T-helper 17 cell (primary cell): ENCODE measurements around the gene CNTD1. TPM values are rescaled to one million over a fixed set of nuclear protein-coding genes. Genes with fewer than 3 reads are reported as not detected.

Experiments
- total RNA-seq, 4 donors: library from RNA in 2 of 4; stranded (reverse) in 2 of 4; gene quantifications; one replicate each; pipeline ENCODE4 v1.2.3 and lab custom pipeline; 2022 to 2026

CNTD1 gene
- total RNA-seq, 2 donors from 2014 or later, result not detected

Other genes starting within 250 kb of the CNTD1 start
- gene HSD17B1, start 245.9 kb upstream of the CNTD1 start, total RNA-seq, result 1 to 10 TPM in 1 of 2 donors, under 1 TPM in 1; 0.90 to 1.2 TPM
- 10 to 100 TPM; 39.1 to 49.4 TPM for gene COASY, start 236.7 kb upstream of the CNTD1 start, total RNA-seq
- 10 to 100 TPM; 33.1 to 36.1 TPM for gene MLX, start 231.8 kb upstream of the CNTD1 start, total RNA-seq
- 1 to 10 TPM; 2.4 to 2.6 TPM for gene PSMC3IP, start 221.1 kb upstream of the CNTD1 start, total RNA-seq
- 10 to 100 TPM; 43.5 to 57.9 TPM for gene RETREG3, start 189.5 kb upstream of the CNTD1 start, total RNA-seq
- 1 to 10 TPM; 6.1 to 9.8 TPM for gene TUBG1, start 189.2 kb upstream of the CNTD1 start, total RNA-seq
- 10 to 100 TPM in 1 of 2 donors, 1 to 10 TPM in 1; 8.9 to 11.3 TPM for gene TUBG2, start 139.6 kb upstream of the CNTD1 start, total RNA-seq
- gene PLEKHH3, start 121.9 kb upstream of the CNTD1 start, total RNA-seq, result under 1 TPM; 0.78 to 0.85 TPM
- 1 to 10 TPM; 1.4 to 1.6 TPM for gene CCR10, start 117.0 kb upstream of the CNTD1 start, total RNA-seq
- 1 to 10 TPM; 3.9 to 6.9 TPM for gene CNTNAP1, start 116.3 kb upstream of the CNTD1 start, total RNA-seq
- 10 to 100 TPM; 72.6 to 77.0 TPM for gene EZH1, start 53.8 kb upstream of the CNTD1 start, total RNA-seq
- gene RAMP2, start 37.6 kb upstream of the CNTD1 start, total RNA-seq, result not detected
- 10 to 100 TPM; 20.5 to 27.4 TPM for gene VPS25, start 25.4 kb upstream of the CNTD1 start, total RNA-seq
- gene WNK4, start 18.3 kb upstream of the CNTD1 start, total RNA-seq, result under 1 TPM in 1 of 2 donors, not detected in 1; 0.31 TPM
- gene COA3, start 157 bp upstream of the CNTD1 start, total RNA-seq, result 10 to 100 TPM; 10.1 to 15.2 TPM
- 100 to 1,000 TPM; 125 to 158 TPM for gene BECN1, start 25.4 kb downstream of the CNTD1 start, total RNA-seq
- gene PSME3, start 34.5 kb downstream of the CNTD1 start, total RNA-seq, result 10 to 100 TPM; 71.5 to 78.8 TPM
- gene AOC2, start 45.7 kb downstream of the CNTD1 start, total RNA-seq, result 1 to 10 TPM; 1.9 to 2.6 TPM
- 1 to 10 TPM; 1.0 to 1.1 TPM for gene AOC3, start 52.3 kb downstream of the CNTD1 start, total RNA-seq
- not detected for gene G6PC1, start 101.9 kb downstream of the CNTD1 start, total RNA-seq
- gene AARSD1, start 165.6 kb downstream of the CNTD1 start, total RNA-seq, result 10 to 100 TPM; 47.6 to 59.9 TPM
- 1 to 10 TPM in 1 of 2 donors, not detected in 1; 2.3 TPM for gene PTGES3L, start 181.2 kb downstream of the CNTD1 start, total RNA-seq
- gene RUNDC1, start 181.7 kb downstream of the CNTD1 start, total RNA-seq, result 10 to 100 TPM; 15.6 to 16.6 TPM
- 1,000 to 10,000 TPM; 1,342 to 1,395 TPM for gene RPL27, start 199.6 kb downstream of the CNTD1 start, total RNA-seq
- 10 to 100 TPM; 23.1 to 23.8 TPM for gene IFI35, start 207.9 kb downstream of the CNTD1 start, total RNA-seq
- 10 to 100 TPM; 26.0 to 29.3 TPM for gene VAT1, start 223.5 kb downstream of the CNTD1 start, total RNA-seq
- gene RND2, start 226.4 kb downstream of the CNTD1 start, total RNA-seq, result 1 to 10 TPM in 1 of 2 donors, under 1 TPM in 1; 0.12 to 1.1 TPM